OCI-LY1 (cell line): Measurements from ENCODE around the gene SLC12A8.

ENCODE experiments used
- H2AFZ ChIP-seq: fragments of 200-600 bp; sonication (generic), shearing (Covaris generic); 2 replicates; pipeline ENCODE4 v1.6.0; 2014; ENCODE audit warnings: antibody characterized with exemption, mild to moderate bottlenecking, low read length
- H3F3A ChIP-seq: fragments of 200-600 bp; sonication (generic), shearing (Covaris generic); 2 replicates; pipeline ENCODE4 v1.6.0; 2014; ENCODE audit warnings: mild to moderate bottlenecking, antibody characterized with exemption, low read length, moderate library complexity; ENCODE audit not compliant: insufficient read depth
- H3K27ac ChIP-seq: fragments of 200-600 bp; sonication (generic); 2 replicates; pipeline ENCODE4 v1.5.1; 2014; ENCODE audit warnings: low read length, mixed run types, mild to moderate bottlenecking, low read depth; ENCODE audit not compliant: poor library complexity, severe bottlenecking
- H3K27me3 ChIP-seq: fragments of 200-600 bp; sonication (generic); 2 replicates; pipeline ENCODE4 v1.6.0; 2014; ENCODE audit warnings: antibody characterized with exemption, mild to moderate bottlenecking, low read length, moderate library complexity; ENCODE audit not compliant: insufficient read depth
- H3K36me3 ChIP-seq: fragments of 200-600 bp; sonication (generic); 2 replicates; pipeline ENCODE4 v1.6.1; 2014; ENCODE audit warnings: mild to moderate bottlenecking, antibody characterized with exemption, low read length, moderate library complexity, mixed read lengths; ENCODE audit not compliant: insufficient read depth
- H3K4me1 ChIP-seq: fragments of 200-600 bp; sonication (generic); 2 replicates; pipeline ENCODE4 v1.5.1; 2014; ENCODE audit warnings: mild to moderate bottlenecking, low read length, moderate library complexity; ENCODE audit not compliant: insufficient read depth, severe bottlenecking
- H3K4me2 ChIP-seq: fragments of 200-600 bp; sonication (generic), shearing (Covaris generic); 2 replicates; pipeline ENCODE4 v1.6.1; 2014; ENCODE audit warnings: low read length
- H3K4me3 ChIP-seq: fragments of 200-600 bp; sonication (generic); 2 replicates; pipeline ENCODE4 v1.5.1; 2014; ENCODE audit warnings: low read length, low read depth, mild to moderate bottlenecking, mixed read lengths; ENCODE audit not compliant: poor library complexity, severe bottlenecking
- H3K79me2 ChIP-seq: fragments of 200-600 bp; shearing (Covaris generic); 2 replicates; pipeline ENCODE4 v1.6.1; 2016; ENCODE audit warnings: mixed run types, low read length, mixed read lengths; ENCODE audit not compliant: insufficient read depth
- H3K9ac ChIP-seq: fragments of 200-600 bp; sonication (generic), shearing (Covaris generic); 2 replicates; pipeline ENCODE4 v1.6.1; 2014; ENCODE audit warnings: mild to moderate bottlenecking, low read length, mixed read lengths
- H3K9me2 ChIP-seq: fragments of 200-600 bp; sonication (generic), shearing (Covaris generic); 2 replicates; pipeline ENCODE4 v1.6.1; 2014; ENCODE audit warnings: low read depth, mild to moderate bottlenecking, low read length, mixed read lengths
- H3K9me3 ChIP-seq: fragments of 200-600 bp; shearing (Covaris generic); 2 replicates; pipeline ENCODE4 v1.6.1; 2014; ENCODE audit warnings: low read length, mixed read lengths
- H4K20me1 ChIP-seq: fragments of 200-600 bp; sonication (generic), shearing (Covaris generic); 2 replicates; pipeline ENCODE4 v1.6.0; 2016; ENCODE audit warnings: mild to moderate bottlenecking, low read length; ENCODE audit not compliant: insufficient read depth
- EZH2 ChIP-seq: fragments of 200-600 bp; sonication (generic), shearing (Covaris generic); IDR thresholded peaks from 2 replicates; pipeline ENCODE4 v1.8.0; 2017; ENCODE audit warnings: borderline replicate concordance, mixed run types, mild to moderate bottlenecking, antibody characterized with exemption, low read length, moderate library complexity, mixed read lengths
- TF ChIP-seq, protein P1 (sequence below): fragments of 200-600 bp; sonication (generic), shearing (Covaris generic); IDR thresholded peaks from 2 replicates; pipeline ENCODE4 v1.5.1; 2017; ENCODE audit warnings: mild to moderate bottlenecking, antibody characterized with exemption, low read length, moderate library complexity, mixed read lengths

The SLC12A8 gene

DNA sequence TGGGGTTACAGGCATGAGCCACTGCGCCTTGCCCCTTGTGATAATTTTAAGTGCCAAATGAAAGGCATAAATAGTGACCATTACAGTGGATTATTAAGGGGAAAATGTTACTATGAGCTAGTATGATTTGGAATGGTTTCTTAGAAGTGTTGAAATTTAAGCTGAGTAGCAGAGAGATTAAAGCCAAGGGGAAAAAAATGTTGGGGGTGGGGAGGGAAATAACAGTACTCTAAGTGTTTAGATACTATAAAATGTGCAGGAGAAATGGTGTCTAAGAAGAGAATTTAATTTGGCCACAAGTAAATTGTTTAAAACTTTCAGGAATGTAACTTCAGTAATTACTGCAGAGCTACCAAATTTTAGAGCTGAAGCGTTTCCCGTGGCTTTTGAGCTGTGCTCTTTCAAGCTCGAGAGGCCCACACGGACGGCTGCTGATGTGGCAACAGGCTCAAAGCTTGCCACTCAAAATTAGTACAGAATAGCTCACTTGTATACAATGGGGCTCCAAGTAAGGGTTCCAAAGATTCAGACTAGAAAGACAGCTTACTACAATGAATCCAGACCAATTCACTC is 23.9 kb upstream of the SLC12A8 start:
- H3K4me1 ChIP-seq, result no peaks in the 10 kb centered on the region
- peaks cover 3% of the 10 kb centered on the region; the same call in 1 of the 2 replicates for H3F3A ChIP-seq
- no peak overlapping the region for H3K9ac ChIP-seq
- no peak overlapping the region for H2AFZ ChIP-seq
- peaks cover 28% of the 10 kb centered on the region for H3K36me3 ChIP-seq
- H3K27me3 ChIP-seq, result no peaks in the 10 kb centered on the region
- H3K27ac ChIP-seq, result no peak overlapping the region
- H4K20me1 ChIP-seq, result no peaks in the 10 kb centered on the region
- no peak overlapping the region for H3K4me3 ChIP-seq
- H3K79me2 ChIP-seq, result no peaks in the 10 kb centered on the region
- TF ChIP-seq, protein P1, sequence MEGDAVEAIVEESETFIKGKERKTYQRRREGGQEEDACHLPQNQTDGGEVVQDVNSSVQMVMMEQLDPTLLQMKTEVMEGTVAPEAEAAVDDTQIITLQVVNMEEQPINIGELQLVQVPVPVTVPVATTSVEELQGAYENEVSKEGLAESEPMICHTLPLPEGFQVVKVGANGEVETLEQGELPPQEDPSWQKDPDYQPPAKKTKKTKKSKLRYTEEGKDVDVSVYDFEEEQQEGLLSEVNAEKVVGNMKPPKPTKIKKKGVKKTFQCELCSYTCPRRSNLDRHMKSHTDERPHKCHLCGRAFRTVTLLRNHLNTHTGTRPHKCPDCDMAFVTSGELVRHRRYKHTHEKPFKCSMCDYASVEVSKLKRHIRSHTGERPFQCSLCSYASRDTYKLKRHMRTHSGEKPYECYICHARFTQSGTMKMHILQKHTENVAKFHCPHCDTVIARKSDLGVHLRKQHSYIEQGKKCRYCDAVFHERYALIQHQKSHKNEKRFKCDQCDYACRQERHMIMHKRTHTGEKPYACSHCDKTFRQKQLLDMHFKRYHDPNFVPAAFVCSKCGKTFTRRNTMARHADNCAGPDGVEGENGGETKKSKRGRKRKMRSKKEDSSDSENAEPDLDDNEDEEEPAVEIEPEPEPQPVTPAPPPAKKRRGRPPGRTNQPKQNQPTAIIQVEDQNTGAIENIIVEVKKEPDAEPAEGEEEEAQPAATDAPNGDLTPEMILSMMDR, result no peak
- no peak for TF ChIP-seq EZH2
- H3K9me2 ChIP-seq, result no peaks in the 10 kb centered on the region
- no peak overlapping the region for H3K4me2 ChIP-seq
- no peaks in the 10 kb centered on the region for H3K9me3 ChIP-seq

DNA sequence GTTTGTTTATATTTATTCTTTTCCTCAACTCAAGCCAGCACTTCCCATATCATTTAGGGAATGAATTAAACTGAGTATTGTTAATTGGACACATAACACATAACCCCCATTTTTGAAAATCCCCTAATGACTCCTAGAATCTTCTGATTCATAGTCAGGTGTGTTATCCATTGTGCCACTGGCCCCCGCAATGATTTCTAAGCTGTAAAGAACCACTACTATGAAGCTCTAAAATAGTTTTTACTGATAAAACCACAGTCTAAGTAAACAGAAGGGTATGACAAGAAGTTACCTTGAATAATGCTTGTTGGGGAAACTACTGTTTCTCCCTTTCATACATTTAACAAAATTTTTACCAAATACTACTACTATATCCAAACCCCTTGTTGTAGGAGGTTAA is 22.3 kb upstream of the SLC12A8 start:
- H3K4me3 ChIP-seq, result no peak overlapping the region
- peaks cover 28% of the 10 kb centered on the region for H3K36me3 ChIP-seq
- H3K79me2 ChIP-seq, result no peaks in the 10 kb centered on the region
- no peak overlapping the region for H3K9ac ChIP-seq
- no peak overlapping the region for H3K4me2 ChIP-seq
- peaks cover 4% of the 10 kb centered on the region; the same call in 1 of the 2 replicates for H3F3A ChIP-seq
- no peaks in the 10 kb centered on the region for H4K20me1 ChIP-seq
- no peak overlapping the region for H2AFZ ChIP-seq
- TF ChIP-seq, protein P1, result no peak
- TF ChIP-seq EZH2, result no peak
- H3K27me3 ChIP-seq, result no peaks in the 10 kb centered on the region
- H3K4me1 ChIP-seq, result no peaks in the 10 kb centered on the region
- H3K9me3 ChIP-seq, result no peaks in the 10 kb centered on the region
- H3K27ac ChIP-seq, result no peak overlapping the region
- no peaks in the 10 kb centered on the region for H3K9me2 ChIP-seq

DNA sequence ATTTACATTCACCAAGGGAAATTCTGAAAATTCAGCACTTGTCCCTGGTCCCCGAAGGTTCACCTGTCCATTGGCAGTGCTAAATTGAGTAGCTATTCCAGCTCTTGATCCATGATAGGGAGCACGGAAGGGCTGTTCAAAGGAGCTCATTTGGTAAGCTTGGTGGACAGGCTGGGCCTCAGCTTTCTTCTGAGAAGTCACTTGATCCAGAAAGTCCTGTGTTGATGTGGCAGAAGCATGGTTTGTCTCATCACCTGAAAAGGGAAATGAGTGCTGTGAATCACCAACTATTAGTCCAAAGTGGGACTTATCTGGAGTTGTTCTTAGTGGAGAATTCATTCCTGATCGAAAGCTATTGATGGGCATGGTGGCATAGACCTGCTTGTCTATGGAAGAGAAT is 19.9 kb upstream of the SLC12A8 start:
- Histone ChIP-seq H3K36me3 (peaks cover 28% of the 10 kb centered on the region), H2AFZ (no peak overlapping the region), H3F3A (peaks cover 4% of the 10 kb centered on the region; the same call in 1 of the 2 replicates), H3K4me1 (no peaks in the 10 kb centered on the region), H3K27me3 (no peaks in the 10 kb centered on the region), H3K9ac (no peak overlapping the region), H3K4me3 (no peak overlapping the region), H4K20me1 (no peaks in the 10 kb centered on the region), H3K9me3 (no peaks in the 10 kb centered on the region), H3K79me2 (no peaks in the 10 kb centered on the region), H3K4me2 (no peak overlapping the region), H3K9me2 (no peaks in the 10 kb centered on the region), H3K27ac (no peak overlapping the region)
- TF ChIP-seq, protein P1, result no peak
- no peak for TF ChIP-seq EZH2
